Limb (tissue), 2 donors: ENCODE results near the gene NAA10.

Source experiments
- DNase-seq, 2 donors: peaks; one replicate each; pipeline ENCODE4 v3.0.0-alpha.2; 2016; ENCODE audit errors: extremely low spot score in 2 of 2

The NAA10 gene

GRCh38 chrX:153929576-153929975 lies 5.3 kb downstream of the NAA10 start:
- no peak for DNase-seq

- DNase-seq: no peak
Observed at GRCh38 chrX:153928846-153929245, 6.0 kb downstream of the NAA10 start.

GRCh38 chrX:153927922-153928760 lies 6.7 kb downstream of the NAA10 start:
- DNase-seq: peak; percentile 93 to 94

GRCh38 chrX:153927672-153927921 lies 7.2 kb downstream of the NAA10 start:
- DNase-seq: no peak

GRCh38 chrX:153926858-153927671 lies 7.8 kb downstream of the NAA10 start:
- DNase-seq: peak; percentile 52 to 68

GRCh38 chrX:153926552-153926857 lies 8.3 kb downstream of the NAA10 start:
- DNase-seq: no peak

- no peak for DNase-seq
Observed at GRCh38 chrX:153925739-153926551, 8.9 kb downstream of the NAA10 start, which contains the start of gene ARHGAP4. ARHGAP4 (minus strand) TSS chrX:153926264; CDS start chrX:153926202, 62 bp downstream.

- no peak for DNase-seq
Observed at GRCh38 chrX:153925387-153925738, 9.5 kb downstream of the NAA10 start.

GRCh38 chrX:153924149-153924861 lies 10.5 kb downstream of the NAA10 start:
- DNase-seq: no peak

GRCh38 chrX:153922932-153923857 lies 11.6 kb downstream of the NAA10 start:
- DNase-seq: peak in 1 of 2 donors; percentile 67

GRCh38 chrX:153921511-153922446 lies 13.1 kb downstream of the NAA10 start:
- no peak for DNase-seq

- no peak for DNase-seq
Observed at GRCh38 chrX:153921070-153921469, 13.8 kb downstream of the NAA10 start.

GRCh38 chrX:153920546-153920945 lies 14.3 kb downstream of the NAA10 start:
- no peak for DNase-seq

- no peak for DNase-seq
Observed at GRCh38 chrX:153919281-153919680, 15.6 kb downstream of the NAA10 start.

GRCh38 chrX:153917869-153918268 lies 17.0 kb downstream of the NAA10 start:
- DNase-seq: peak in 1 of 2 donors; percentile 8

GRCh38 chrX:153913701-153914100 lies 21.1 kb downstream of the NAA10 start:
- DNase-seq: no peak

GRCh38 chrX:153913211-153913610 lies 21.6 kb downstream of the NAA10 start:
- peak in 1 of 2 donors; percentile 21 for DNase-seq

- DNase-seq: no peak
Observed at GRCh38 chrX:153911798-153912197, 23.0 kb downstream of the NAA10 start.

GRCh38 chrX:153910446-153910845 lies 24.4 kb downstream of the NAA10 start:
- no peak for DNase-seq
